SW 1271 (cell line): ENCODE data around the gene KCNE3.
A peak's percentile ranks its signal among the peaks of the same experiment; 100 is the strongest.

Source experiments
- DNase-seq, 2 experiments: peaks; one replicate each; lab custom pipeline; 2025; lab: John Stamatoyannopoulos, UW

KCNE3 gene

DNA sequence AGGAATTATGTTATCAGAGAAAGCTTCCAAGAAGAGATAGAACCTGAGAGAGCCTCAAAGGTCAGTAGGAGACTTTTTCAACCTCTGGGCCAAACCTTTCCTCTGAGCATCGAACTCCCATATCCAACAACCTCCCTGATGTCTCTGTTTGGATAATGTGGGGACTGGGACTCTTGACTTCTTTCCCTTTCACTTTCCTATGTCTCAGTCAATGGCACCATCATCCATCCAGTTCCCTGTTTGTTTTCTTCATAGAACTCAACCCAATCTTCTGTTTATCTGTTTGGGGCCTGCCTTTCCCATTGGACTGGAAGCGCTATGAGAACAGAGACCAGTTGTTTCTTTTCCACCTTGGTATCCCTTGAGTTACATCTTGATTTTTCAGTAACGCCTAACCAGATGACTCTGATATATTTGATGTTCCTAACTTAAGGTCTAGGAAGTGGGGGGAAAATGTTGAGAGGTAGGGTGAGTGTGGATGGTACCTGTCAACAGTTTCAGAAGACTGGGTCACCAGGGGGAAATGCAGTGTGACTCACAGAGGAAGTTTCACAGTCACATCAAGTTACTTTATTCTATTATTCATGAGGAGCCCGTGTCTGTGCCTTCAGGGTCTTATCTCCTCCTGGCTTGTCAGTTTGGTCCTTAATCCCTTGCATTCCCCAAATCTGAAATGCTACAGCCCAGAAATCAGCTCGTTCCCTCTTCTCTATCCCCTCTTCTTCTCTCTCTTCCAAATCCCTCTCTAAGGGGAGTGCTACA is 4.5 kb upstream of the KCNE3 start:
- DNase-seq, result no peak

DNA sequence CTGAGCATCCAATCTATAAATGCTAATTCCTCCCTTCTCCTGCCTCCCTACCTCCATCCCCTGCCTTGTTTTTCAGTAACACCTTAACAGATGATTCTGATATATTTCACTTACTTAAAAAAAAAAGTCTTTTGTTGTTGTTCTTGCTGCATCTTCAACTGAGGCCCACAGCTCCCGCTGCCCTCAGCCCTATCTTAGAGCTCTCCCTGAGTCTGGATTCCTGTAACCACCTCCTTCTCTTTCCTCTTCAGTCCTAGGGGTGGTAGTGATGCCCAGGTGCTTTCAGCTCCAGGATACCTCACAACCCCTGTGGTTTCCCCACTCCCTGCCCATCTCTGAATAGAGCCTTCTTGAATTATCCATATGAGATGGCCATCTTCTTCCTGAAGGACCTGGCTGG is 3.7 kb upstream of the KCNE3 start:
- DNase-seq, result no peak

DNA sequence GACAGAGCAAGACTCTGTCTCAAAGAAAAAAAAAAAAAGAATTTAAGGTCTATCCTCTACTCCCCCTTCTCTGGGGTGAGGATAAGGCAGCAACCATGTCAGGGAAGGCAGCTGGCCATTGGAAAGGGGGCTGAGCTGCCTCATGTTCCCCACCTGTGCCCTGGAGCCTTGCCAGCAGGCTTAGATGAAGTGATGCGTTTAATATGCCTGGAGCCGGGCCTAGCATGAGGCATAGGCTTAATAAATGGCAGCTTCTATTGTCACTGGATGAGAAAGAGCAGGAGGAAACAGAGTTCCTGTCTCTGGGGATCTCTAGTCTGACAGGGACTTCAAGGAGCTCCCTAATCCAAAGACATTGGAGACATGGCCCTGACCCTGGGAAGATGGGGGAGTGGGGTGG is 3.2 kb upstream of the KCNE3 start:
- DNase-seq, result no peak

DNA sequence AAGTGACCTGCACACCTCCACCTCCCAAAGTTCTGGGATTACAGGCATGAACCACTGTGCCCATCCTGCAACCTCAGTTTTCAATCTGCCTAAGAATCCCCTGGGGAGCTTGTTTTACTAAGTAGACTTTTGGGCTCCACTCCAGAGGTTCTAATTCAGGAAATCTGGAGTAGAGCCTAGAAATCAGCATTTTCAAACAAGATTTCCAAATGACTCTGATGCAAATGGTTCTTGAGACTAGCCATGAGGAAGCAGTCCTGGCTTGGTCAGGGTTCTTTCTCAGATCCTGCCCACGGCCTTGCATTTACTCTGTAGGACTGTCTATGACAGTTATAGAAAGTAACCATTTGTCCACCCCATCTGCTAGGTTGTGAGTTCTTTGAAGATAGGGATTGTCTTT is 1.6 kb upstream of the KCNE3 start:
- no peak for DNase-seq

DNA sequence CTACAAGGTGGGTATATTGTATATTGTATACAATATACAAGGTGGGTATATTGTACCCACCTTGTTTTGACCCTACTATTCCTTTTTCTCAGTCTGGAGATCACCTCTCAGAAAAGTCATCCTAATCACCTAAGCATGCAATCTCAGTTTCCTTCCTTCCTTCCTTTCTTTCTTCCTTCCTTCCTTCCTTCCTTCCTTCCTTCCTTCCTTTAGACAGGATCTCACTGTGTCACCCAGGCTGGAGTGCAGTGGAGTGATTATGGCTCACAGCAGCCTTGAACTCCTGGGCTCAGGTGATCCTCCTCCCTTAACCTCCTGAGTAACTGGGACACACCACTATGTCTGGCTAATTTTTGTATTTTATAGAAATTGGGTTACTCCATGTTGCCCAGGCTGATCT is 1.2 kb upstream of the KCNE3 start:
- no peak for DNase-seq

DNA sequence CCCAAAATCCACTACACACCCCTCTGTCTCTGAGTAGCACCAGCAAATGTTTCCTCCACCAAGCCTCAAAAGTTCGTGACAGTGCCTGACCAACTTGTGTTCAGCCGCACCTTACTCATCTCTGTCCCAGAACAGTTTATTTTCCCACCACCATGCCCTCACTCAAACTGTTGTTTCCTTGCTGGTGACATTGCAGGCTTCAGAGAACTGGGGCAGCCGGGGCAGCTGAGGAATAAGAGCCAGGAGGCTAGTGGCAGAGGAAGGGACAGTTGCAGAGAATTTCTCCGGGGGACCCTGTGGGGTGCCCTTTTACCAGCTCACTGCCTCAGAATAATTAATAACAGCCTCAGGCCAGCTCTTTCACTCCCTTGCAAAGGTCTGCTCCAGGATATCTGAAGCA is 709 bp upstream of the KCNE3 start:
- DNase-seq, result no peak

DNA sequence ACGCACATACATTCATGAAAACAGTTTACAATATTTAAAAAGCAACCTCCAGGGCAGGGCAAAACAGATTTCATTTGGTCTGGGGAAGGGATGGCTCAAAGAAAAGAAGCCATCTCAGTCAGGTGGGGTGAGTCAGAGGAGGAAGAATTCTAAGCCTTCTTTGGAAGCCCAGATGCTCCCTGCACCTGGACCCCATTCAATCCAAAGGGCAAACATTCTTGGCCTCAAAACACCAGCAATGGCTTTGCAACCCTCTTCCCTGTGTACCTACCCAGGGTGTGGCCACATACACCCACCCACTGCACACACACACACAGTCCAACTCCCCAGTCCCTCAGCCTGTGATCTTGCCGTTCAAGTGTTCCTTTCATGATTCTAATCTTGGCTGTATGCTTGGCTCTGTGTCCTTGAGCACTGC is 2.0 kb downstream of the KCNE3 start:
- DNase-seq, result no peak

DNA sequence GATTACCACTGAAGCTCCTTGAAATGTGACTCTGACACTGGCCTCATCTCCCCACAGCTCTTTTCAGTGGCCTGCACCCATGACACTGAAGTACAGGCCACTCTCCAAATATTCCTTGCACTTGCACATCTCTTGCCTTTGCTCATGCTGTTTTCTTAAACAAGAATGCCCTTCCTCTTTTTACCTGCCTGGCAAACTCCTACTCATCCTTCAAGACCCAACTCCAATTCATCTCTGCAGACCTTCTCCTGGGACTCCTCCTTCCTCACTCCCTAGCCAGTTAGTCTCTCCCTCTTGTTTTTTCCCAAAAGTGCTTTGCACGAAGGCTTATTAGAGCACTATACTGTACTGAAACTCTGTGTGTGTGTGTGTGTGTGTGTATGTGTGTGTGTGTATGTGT is 2.6 kb downstream of the KCNE3 start:
- no peak for DNase-seq

DNA sequence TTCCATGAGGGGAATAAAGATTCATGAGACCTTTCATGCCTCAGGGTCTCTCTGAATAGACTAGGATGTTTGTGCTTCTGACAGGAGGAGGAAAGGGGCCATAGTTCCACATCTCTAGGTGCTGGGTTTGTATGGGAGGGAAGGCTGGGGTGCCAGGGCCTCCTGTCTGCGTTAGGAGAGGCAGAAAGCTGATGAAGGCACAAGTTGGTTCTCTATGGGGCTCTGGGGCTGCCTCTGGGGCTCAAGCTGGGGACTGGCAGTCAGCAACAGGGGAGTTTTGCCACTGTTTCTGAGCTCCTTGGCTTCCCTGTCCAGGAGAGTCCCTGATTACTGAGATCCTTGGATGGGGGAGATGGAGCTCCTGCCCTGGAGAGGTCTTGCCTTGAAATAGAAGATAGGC is 4.1 kb downstream of the KCNE3 start:
- DNase-seq, result no peak

DNA sequence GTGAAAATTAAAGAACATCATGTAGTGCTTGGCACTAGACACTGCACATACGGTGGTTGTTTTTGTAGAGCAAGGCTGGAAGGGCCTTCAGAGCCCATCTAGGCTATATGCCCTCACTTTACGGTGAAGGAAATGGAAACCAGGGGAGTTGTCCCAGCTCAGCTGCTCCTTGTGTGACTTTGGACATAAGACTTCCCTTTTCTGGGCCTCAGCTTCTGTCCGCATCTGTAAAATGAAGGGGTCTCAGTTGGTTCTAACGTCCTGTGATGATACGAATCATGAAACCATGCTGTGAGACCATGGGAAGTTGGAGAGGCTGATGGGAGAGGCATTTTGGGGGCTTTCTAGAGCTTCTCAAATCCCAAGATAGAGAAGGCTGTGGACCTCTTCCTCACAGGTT is 4.7 kb downstream of the KCNE3 start:
- no peak for DNase-seq

DNA sequence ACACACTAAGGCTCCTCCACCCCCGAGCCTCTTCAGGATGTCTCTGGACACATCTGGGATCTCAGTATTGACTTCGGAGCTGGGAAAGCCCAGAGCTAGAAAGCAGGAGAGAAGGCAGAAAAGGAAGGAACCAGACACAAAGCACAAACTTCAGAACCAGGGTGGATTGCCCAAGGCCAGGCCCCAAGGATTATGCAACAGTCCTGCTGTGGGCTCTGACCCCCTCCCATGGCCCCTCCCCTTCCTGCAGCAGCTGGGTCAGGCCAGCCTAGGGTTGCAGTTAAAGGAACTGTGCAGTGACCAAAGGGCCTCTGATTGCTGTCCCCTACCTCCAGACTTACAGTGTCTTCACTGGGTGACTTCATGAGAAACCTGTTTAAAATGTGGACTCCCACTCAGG is 5.3 kb downstream of the KCNE3 start:
- DNase-seq, result no peak

DNA sequence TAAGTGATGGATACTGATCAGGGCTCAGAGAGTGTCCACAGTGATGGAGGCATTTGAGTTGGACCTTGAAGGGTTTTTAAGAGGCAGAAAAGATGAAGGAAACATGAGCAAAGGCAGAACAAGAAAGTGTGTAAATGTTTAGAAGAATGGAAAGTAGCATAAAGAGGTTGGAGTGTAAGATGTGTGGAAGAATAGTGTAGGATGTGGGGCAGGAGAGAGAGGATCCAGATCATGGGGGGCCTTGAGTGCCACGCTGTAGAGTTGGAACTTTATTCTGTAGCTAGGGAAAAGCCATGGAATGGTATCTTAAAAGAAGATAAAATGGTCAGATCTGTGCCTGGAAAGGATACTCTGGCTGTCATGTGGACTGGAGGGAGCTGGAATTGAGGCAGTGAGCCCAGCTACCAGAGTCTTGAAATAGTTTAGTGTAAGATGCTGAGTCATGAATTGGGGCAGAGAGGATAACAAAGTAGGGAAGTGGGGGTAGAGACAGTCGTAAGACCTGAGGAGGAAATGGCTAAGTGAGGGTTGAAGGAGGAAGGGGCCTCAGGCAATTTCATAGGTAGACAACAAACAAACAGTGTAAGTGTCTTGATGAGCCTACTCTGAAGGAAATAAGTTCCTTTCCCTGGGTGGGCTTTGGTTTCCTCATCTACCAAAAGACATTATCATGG is 6.7 kb downstream of the KCNE3 start:
- DNase-seq, result no peak

DNA sequence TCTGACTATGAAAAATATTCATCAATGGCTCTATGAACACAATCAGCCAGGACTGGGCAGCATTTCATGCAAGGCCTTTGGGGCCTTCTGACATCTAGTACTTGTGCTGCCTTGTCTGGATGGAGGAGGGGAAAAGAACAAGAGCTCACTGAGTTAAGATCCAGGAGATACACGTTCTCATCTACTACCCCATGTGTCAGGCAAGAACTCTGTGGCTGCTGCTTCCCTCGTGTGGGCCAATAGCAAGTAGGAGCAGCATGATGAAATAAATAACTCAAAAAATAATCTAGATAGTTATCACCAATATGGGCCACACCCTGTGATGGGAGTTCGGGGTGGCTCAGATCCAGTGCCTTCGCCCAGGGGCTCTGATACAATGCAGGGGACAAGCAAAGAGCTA is 7.3 kb downstream of the KCNE3 start:
- no peak for DNase-seq

DNA sequence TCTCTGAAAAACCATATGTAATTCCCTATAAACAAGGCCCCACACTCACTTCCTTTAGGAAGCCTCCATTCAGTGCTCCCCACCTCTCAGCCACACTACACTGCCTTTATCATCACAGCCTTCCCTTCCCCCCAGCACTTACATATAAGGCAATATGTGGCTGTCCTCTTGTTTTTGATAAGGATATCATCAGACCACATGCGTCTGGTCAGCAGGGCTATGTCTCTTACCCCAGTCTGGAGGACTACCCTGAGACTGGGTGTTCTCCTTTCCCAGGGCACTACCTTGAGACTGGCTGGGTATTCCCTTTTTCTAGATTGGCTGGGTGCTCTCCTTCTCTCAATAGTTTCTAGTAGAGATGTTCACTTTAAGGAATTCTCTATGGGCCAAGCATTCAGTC is 7.8 kb downstream of the KCNE3 start:
- no peak for DNase-seq

DNA sequence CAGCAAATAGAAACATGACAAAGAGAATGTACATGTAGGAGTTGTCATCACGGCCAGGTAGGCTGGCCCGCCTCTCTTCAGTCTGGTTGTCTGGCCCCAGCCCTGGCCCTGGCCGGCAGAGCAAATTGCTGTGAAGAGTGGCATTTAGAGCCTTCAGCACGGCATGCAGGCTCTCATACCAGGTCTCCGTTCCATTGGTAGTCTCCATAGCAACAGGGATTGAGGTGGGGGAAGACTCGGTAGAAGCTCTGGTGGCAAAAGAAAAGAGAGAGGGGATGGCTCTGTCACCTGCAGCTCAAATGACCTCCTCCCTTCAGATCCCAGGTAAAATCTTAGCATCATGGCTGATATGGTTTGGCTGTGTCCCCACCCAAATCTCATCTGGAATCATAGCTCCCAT is 10.0 kb downstream of the KCNE3 start:
- no peak for DNase-seq

DNA sequence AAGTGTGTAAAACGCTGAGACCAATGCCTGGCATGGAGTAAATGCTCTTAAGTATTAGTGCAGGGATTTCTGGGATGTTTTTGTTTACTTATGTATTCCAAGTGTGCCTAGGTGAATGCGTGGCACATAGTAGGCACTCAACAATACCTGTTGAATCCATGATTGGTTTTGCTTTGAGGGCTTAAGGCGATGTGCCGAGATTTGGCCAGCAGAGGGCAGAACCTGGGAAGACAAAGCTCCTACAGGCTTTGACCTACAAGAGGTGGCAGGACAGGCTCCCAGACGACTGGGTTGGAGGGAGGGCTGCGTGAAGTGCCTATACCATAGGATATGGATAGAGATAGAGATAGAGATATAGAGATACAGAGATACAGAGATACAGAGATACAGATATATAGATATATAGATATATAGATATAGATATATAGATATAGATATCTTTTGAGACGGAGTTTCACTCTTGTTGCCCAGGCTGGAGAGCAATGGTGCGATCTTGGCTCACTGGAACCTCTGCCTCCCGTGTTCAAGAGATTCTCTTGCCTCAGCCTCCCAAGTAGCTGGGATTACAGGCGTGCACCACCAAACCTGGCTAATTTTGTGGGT is 13.9 kb downstream of the KCNE3 start:
- DNase-seq, result peak in 1 of 2 experiments; percentile 61

DNA sequence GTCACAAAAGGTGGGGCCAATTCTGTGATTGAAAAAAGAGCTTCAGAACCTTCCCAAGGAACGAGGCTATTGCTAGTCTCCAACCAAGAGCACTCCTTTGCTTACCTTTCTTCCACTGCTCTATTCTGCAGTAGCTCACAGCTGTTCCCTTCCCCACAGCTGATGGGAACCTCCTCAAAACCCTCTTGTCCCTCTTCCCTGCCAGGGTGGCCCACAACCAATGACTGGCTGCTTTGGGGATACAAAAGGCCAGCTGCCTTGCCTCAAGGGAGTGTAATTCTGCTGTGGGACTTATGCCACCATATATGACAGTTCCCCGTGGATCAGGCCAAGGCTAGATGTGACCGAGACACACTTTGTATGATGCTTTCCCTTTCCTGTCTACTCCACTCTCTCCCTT is 15.0 kb downstream of the KCNE3 start:
- DNase-seq, result no peak

DNA sequence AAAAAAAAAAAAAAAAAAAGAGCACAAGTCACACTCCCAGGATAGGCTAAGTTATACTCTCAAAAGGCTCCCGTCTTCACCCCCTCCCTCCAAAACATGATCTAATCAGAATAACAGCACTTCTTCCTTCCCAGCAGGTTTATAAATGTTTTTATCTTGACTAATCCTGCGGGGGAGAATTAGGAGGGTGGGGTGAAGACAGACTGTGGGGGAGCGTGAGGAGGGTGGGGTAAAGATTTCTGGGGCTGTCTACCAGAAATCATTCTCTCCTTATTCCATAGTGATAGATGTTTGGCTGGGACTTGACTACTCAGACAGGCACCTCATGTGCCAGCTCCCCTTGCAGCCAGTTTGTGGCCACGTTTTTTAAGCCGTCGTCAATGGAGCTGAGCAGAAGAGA is 17.0 kb downstream of the KCNE3 start:
- DNase-seq, result no peak

DNA sequence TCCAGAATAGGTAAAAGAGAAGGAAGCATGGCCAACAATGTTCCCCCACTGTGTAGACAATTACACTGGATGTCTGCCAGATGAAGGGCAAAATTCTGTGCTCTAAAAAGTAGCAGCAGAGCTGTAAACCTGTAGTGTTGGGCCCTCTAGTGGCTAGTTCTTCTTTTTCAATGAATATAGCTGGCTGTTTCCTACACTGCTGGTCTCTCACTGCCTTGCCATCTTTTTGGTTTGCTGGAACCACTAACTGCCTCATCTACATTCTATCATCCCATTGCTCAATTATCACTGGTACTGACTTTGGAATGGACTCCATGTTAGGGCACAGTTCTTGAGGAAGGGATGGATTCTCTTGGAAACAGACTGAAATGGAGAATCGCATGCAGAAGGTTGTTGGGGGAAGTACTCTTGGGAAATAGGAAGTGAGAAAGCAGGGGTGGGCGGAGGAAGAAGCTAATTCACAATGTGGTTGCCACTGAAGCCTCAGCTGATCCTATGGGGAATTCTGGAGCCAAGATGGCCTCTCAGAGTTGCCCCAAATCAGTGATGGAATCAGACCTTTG is 17.9 kb downstream of the KCNE3 start:
- peak; percentile 50 to 89 for DNase-seq

DNA sequence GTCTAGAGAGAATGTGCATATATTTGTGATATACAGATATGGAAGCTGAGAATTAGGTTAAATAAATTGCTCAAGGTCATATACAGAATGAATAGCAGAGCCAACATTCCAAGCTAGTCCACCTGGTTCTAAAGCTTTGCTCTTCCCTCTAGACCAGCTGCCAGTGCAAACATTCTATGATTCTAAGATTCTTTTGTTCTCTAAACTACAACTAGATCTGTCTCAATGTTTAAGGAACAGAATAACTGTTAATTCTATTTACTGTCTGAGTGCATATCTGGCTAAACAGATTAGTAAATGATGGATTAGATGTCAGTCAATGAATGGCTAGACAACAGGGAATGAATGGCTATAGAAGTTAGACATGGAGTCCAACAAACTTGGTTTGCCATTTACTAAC is 19.6 kb downstream of the KCNE3 start:
- no peak for DNase-seq

DNA sequence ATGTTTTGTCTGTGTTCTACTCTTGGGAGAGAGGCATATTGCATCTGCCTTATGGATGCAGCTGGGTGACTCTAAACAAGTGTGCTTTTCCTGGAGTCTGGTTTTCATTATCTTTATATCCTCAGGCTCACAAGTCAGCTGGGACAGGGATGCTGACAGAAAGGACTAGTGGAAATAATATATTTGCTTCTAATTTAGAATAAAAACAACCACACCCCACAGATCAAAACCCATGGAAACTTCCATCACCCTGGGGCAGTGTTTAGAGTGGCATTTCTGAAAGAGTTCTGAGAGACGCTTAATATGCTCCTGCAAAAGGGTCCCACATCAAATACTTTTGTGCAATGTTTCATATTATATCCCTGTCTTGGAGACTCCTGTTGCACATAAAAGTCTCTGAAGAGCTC is 20.8 kb downstream of the KCNE3 start:
- DNase-seq, result no peak

DNA sequence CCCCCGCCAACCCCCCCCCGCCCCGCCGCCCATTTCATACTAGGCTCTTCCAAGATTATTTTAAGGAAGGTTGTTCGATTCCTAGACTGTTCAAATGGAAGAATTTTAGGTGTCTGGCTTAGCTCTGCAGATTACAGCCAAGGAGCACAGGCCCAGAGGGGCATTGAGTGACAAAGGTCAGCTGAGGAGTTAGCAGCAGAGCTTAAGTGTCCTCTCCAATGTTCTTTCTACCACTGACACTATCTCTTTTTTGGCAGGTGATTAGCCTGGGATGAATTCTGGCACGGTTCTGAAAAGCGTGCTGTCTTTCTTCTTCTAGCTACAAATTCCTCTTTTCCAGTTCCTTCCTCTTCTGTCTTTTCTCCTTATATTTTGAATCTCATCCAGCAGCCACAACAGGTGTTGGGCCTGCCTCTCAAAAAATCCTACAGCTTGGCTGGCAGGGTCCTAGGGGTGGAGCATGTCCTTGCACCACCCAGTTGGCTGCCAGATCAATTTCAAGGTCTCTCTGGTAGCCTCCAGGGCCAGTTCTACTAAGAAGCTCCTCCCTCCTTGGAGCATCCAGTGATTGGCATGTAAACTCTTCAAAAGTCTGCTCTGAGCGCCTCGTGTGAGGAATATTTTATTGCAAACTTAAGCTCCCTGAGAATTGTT is 23.0 kb downstream of the KCNE3 start:
- DNase-seq, result no peak
